ENCODE data around the gene AMIGO1.

Gene AMIGO1

DNA sequence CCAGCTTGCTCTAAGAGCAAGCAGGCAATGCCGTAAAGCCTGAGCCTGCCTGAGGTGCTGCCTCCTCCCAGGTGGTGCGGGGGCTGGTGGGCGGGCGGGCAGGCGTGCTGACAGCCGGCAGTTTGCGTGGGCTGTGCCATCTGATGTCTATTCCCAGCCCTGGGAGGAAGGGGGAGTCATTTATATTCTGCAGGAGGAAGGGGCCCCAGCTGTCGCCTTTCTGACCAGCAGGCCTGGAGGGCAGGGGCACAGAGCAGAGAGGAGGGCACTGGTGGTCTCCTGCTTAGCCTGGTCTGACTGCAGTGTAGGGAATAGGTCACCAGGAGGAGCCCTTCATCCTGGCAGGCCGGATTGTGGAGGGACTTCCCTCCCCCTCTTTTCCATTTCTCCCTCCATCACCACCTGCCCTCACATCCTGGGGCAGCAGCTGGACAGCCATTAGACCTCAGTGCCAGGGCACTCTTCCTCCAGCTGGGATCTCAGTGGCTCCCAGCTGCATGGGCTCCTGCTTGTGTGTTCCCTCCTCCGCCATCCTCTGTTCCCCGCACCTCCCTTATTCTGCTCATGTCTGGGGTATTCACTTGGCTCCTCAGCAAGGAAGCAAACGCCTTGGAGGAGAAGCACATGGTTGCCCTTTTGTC, 11.2 kb downstream of the AMIGO1 start:
- no peak overlapping the region for H3K27ac ChIP-seq
- TF ChIP-seq, protein P1, sequence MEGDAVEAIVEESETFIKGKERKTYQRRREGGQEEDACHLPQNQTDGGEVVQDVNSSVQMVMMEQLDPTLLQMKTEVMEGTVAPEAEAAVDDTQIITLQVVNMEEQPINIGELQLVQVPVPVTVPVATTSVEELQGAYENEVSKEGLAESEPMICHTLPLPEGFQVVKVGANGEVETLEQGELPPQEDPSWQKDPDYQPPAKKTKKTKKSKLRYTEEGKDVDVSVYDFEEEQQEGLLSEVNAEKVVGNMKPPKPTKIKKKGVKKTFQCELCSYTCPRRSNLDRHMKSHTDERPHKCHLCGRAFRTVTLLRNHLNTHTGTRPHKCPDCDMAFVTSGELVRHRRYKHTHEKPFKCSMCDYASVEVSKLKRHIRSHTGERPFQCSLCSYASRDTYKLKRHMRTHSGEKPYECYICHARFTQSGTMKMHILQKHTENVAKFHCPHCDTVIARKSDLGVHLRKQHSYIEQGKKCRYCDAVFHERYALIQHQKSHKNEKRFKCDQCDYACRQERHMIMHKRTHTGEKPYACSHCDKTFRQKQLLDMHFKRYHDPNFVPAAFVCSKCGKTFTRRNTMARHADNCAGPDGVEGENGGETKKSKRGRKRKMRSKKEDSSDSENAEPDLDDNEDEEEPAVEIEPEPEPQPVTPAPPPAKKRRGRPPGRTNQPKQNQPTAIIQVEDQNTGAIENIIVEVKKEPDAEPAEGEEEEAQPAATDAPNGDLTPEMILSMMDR (conservative IDR thresholded peaks at IDR 0.05): peak; percentile 74

DNA sequence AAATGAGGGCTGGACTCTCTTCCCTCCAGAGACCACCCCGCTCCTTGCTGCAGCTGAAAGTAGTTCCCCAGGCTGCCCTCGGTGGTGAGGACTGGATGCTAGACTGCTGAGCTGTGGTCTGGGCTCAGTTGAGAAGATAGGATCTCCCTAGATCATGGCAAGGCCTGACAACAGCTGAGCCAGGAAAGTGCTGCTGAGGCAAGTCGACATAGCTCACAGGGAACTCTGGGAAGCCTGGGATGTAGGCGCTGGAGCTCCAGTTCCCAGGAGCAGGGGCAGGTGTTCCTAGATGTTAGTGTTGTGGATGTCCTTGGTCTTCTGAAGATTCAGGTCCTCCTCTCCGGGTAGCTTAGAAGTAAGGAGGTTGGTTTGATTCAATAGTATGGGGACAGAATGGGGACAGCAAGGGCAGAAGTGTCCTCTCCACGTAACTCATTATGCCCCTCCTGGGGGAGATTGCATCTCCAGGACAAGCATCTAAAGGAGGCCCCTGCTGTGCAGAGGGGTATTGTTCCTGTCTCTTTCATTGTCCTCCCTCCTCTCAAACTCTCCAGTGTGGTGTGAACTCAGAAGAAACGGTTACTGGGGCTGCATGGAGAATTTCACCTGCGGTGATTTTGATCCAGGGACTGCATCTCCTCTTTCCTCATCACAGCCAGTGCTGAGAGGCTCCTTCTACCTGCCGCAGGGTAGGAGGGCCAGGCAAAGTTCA, 11.9 kb downstream of the AMIGO1 start:
- H3K27ac ChIP-seq: no peak overlapping the region

DNA sequence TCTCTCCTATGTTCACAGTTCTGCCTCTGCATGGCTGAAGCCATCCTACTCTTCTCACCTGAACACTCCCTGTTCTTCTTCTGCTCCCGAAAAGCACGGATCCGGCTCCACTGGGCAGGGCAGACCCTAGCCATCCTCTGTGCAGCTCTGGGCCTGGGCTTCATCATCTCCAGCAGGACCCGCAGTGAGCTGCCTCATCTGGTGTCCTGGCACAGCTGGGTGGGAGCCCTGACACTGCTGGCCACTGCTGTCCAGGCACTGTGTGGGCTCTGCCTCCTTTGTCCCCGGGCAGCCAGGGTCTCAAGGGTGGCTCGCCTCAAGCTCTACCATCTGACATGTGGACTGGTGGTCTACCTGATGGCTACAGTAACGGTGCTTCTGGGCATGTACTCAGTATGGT, 13.8 kb downstream of the AMIGO1 start:
- H3K27ac ChIP-seq: no peak overlapping the region
- TF ChIP-seq, protein P1 (conservative IDR thresholded peaks at IDR 0.05): no peak

More for the DNA sequence above, 11.9 kb downstream of the AMIGO1 start:
- TF ChIP-seq, protein P1 (conservative IDR thresholded peaks at IDR 0.05): no peak

DNA sequence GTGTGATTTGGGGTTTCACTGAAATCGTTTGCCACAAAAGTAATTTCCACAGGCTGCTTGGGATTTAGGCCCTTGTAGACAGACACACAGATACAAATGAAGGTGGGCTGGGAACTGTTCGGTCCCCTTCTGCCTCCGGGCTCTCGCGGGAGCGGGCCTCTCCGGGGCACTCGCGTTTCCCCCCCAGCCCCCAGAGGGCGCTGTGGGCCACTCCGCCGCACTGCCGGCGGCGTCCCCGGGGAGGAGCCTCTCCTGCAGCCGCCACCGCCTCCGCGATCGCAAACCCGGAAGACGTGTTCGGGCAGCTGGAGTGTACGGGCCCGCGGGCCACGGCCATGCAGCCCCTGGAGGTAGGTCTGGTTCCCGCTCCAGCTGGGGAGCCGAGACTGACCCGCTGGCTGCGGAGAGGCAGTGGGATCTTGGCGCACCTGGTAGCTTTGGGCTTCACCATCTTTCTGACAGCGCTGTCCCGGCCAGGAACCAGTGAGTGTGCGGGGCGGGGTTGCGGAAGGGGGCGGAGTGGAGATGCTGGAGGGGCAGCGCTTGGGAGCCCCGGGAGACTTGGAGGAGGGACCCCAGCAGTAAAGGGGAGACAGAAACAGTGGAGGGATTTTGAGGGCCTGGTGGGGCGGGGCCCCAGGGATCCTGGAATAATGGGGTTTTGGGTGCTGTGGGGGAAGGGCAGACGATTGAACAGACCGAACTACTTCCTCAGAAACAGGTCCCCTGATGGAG, 15.6 kb downstream of the AMIGO1 start, which contains the start of gene CYB561D1:
CYB561D1 (plus strand) TSS at position 290 of the 735 bp plus-strand sequence; CDS start at position 336, 46 bp downstream.
- H3K27ac ChIP-seq: peak within 1 kb of the TSS; percentile 56
- TF ChIP-seq, protein P1 (conservative IDR thresholded peaks at IDR 0.05): peak; percentile 98

DNA sequence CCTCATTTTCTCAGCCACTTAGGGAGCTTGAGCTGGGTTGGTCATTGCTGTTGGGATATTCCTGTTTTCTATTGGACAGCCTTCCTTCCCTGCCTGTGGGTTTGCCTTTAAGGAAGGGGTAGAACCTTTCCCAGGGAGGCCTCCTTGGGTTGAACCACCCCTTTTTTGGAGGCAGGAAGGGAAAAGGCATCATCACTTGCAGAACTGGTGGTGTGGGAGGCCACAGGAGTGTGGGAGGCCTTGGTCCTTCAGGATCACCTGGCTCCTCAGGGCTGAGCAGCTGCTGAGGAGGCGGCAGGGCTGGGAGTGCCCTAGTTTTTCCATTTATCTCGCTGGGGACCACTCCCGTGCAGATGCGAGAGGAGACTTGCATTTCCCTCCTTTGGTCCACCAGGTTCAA, 16.3 kb downstream of the AMIGO1 start:
- TF ChIP-seq, protein P1 (conservative IDR thresholded peaks at IDR 0.05): no peak
- peak overlapping the region; percentile 56; the same call in 1 of the 2 replicates for H3K27ac ChIP-seq

DNA sequence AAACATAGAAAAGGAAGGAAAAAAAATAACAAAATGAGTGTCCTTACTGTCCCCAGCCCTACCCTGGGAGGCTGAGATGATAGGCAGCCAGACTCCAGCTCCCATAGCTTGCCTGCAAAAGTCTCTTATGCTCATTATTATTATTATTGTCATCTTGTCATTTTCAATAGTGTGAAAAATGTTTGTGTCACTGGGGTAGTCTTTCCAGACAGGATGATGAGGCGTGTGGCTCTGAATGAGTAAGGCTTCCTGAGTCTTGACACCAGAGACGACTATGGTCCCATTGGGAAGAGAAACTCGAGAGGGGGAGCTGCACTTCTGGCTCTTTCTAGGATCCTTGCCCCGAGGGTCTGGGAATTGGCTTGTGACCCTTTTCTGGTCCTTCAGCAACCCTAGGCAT, 16.7 kb downstream of the AMIGO1 start:
- no peak overlapping the region for H3K27ac ChIP-seq
- TF ChIP-seq, protein P1 (conservative IDR thresholded peaks at IDR 0.05): no peak

DNA sequence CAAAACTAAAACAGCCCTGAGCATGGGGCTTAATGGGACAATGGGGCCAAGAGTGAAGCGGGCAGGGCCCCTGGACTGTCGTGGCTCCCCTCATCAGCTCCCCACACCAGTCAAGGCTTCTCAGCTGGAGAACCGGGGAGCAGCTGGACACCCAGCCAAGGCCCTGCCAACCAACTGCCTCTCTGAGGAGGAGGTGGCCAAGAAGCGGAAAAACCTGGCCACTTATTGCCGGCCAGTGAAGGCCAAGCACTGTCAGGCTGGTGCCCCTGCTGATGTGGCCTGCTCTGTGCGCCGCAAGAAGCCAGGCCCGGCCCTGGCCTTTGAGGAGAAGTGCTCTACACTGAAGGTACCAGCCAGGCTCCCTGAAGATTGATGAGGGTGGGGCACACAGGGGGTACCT, 18.2 kb downstream of the AMIGO1 start:
- TF ChIP-seq, protein P1 (conservative IDR thresholded peaks at IDR 0.05): no peak
- H3K27ac ChIP-seq: no peak overlapping the region
